ENCODE data around the gene OST4. TPM values are rescaled to one million over a fixed set of nuclear protein-coding genes. Genes with fewer than 3 reads are reported as not detected.

The OST4 gene
- total RNA-seq, 1 experiment from 2014 or later = 258 TPM

DNA sequence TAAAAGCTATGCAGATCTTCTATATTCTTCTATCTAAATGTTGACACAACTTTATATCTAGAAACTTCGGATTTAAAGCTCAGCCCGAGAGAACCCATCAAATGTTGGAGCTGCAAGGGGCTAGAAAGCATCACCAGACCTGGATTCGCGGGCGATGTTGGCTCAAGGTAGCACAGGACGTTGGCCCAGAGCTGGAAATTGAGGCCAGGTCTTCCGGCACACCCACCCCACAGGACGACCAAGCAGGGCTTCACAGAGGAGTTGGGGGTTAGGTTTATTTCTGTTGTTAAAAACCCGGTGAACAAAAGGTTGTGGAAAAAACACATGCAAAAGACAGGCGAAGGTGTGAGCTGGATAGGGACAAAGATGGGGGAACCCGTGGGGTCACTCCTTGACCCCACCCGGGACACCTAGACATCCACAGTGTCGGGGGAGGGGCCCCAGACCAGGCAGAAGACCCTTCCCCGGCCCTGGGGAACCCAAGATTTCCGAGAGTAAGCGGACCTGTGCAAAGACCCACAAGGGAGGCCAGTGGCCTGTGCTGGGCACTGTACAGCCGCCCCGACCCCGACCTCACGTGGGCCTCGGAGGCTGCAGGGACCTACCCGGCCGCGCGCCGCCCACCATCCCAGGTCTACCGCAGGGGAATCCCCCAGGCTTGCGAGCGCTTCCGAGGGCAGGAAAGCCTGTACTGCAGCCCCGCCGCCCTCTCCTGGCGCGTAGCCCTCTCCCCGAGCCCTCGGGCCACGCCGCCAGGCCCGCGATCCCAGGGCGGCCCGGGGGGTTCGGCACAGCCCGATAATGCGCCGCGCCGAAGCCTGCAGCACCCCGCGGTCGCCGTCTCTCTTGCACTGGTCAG lies 21.8 kb downstream of the OST4 start:
- Histone ChIP-seq H2AFZ (ENCODE audit: low read length) (peak overlapping the region; percentile 79), H3K9ac (ENCODE audit: low read length) (peak overlapping the region; percentile 61), H3K79me2 (ENCODE audit: low read length) (no peaks in the 10 kb centered on the region), H3K4me1 (ENCODE audit: insufficient read depth, low read length) (peaks cover 17% of the 10 kb centered on the region), H3K9me2 (replicated peaks; ENCODE audit: low read length) (no peaks in the 10 kb centered on the region), H3K27me3 (ENCODE audit: low read length) (no peaks in the 10 kb centered on the region), H3K4me2 (ENCODE audit: low read length) (peak overlapping the region; percentile 94), H3K4me3 (ENCODE audit: low read length) (peak overlapping the region; percentile 77), H3K9me3 (ENCODE audit: low read length) (no peaks in the 10 kb centered on the region), H4K20me1 (ENCODE audit: low read length) (no peaks in the 10 kb centered on the region), H3K27ac (ENCODE audit: low read length) (peak overlapping the region; percentile 33), H3K36me3 (ENCODE audit: low read depth, low read length) (no peaks in the 10 kb centered on the region), H3F3A (ENCODE audit: low read length, unreplicated experiment) (no peaks in the 10 kb centered on the region)
- ATAC-seq (peak; percentile 4), DNase-seq (no peak)
- POLR2A ChIA-PET (ENCODE audit: unreplicated experiment) = no interaction called here
- BruUV-seq (replicated peaks) = no TSS peak
- no peak for TF ChIP-seq EZH2 (IDR thresholded peaks at IDR 0.05; ENCODE audit: low read length, unreplicated experiment)
- TF ChIP-seq, protein P1, sequence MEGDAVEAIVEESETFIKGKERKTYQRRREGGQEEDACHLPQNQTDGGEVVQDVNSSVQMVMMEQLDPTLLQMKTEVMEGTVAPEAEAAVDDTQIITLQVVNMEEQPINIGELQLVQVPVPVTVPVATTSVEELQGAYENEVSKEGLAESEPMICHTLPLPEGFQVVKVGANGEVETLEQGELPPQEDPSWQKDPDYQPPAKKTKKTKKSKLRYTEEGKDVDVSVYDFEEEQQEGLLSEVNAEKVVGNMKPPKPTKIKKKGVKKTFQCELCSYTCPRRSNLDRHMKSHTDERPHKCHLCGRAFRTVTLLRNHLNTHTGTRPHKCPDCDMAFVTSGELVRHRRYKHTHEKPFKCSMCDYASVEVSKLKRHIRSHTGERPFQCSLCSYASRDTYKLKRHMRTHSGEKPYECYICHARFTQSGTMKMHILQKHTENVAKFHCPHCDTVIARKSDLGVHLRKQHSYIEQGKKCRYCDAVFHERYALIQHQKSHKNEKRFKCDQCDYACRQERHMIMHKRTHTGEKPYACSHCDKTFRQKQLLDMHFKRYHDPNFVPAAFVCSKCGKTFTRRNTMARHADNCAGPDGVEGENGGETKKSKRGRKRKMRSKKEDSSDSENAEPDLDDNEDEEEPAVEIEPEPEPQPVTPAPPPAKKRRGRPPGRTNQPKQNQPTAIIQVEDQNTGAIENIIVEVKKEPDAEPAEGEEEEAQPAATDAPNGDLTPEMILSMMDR (conservative IDR thresholded peaks at IDR 0.05; ENCODE audit: low read depth, low read length) = no peak
- no peak for TF ChIP-seq EZH2phosphoT487 (IDR thresholded peaks at IDR 0.05; ENCODE audit: borderline replicate concordance, low read length)
- CTCF ChIA-PET = interaction anchor here (0.6 to 0.9 kb wide), 2 partner anchors 88 kb away, joined by 3 to 4 read pairs; no protein-coding TSS in a partner anchor
- intact Hi-C loops (cut with micrococcal nuclease) = loop anchor here (1.0 to 2.0 kb wide), 3 partner anchors 17 to 88 kb away; partner anchors contain the start of gene TMEM214

DNA sequence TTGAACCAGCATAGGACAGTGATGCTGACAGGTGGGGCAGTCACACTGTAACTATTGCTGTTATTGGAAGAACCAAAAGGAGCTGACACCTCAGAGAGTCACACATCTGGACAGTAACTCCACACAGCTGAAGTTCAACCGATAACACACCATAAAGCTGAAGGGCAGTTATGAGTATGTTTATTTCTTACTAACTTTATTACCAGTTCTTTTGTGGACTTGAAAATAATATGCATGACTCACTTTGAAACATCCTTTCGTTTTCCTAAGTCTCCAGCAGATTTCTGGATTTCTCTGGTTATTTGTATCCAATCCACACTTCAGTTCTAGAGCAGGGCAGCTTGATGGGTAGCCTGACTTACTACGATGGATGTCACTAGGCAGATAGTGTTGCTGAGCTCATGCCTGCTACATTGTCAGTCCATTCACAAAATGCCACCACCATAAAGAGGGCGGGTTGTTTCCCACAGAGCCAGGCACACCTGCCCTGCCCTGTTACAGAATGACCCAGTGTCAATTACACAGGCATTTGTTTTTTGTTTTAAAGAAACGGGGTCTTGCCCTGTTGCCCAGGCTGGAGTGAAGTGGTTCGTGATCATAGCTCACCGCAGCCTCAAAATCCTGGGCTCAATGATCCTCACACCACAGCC lies 28.3 kb downstream of the OST4 start:
- intact Hi-C loops (cut with micrococcal nuclease) = no loop called here

More for the DNA sequence above, 28.3 kb downstream of the OST4 start:
- CTCF ChIA-PET = no interaction called here
- H3K27me3 ChIP-seq (ENCODE audit: low read length) = no peaks in the 10 kb centered on the region
- H3K9me3 ChIP-seq (ENCODE audit: low read length) = no peaks in the 10 kb centered on the region
- ATAC-seq = peak; percentile 73
- H3K4me3 ChIP-seq (ENCODE audit: low read length) = no peak overlapping the region
- H3K4me2 ChIP-seq (ENCODE audit: low read length) = no peak overlapping the region
- no peaks in the 10 kb centered on the region for H3K9me2 ChIP-seq (replicated peaks; ENCODE audit: low read length)
- POLR2A ChIA-PET (ENCODE audit: unreplicated experiment) = interaction anchor here (0.6 kb wide), 1 partner anchor 13 kb away, joined by 5 read pairs; no protein-coding TSS in a partner anchor
- DNase-seq = no peak
- H3K79me2 ChIP-seq (ENCODE audit: low read length) = no peaks in the 10 kb centered on the region
- peaks cover 30% of the 10 kb centered on the region for H3K36me3 ChIP-seq (ENCODE audit: low read depth, low read length)
- no peak overlapping the region for H3K9ac ChIP-seq (ENCODE audit: low read length)
- H3K27ac ChIP-seq (ENCODE audit: low read length) = no peak overlapping the region
- no peaks in the 10 kb centered on the region for H4K20me1 ChIP-seq (ENCODE audit: low read length)
- H3K4me1 ChIP-seq (ENCODE audit: insufficient read depth, low read length) = no peaks in the 10 kb centered on the region
- no TSS peak for BruUV-seq (replicated peaks)
- TF ChIP-seq, protein P1 (conservative IDR thresholded peaks at IDR 0.05; ENCODE audit: low read depth, low read length) = no peak
- TF ChIP-seq EZH2phosphoT487 (IDR thresholded peaks at IDR 0.05; ENCODE audit: borderline replicate concordance, low read length) = no peak
- no peak for TF ChIP-seq EZH2 (IDR thresholded peaks at IDR 0.05; ENCODE audit: low read length, unreplicated experiment)
- H2AFZ ChIP-seq (ENCODE audit: low read length) = no peak overlapping the region
- no peaks in the 10 kb centered on the region for H3F3A ChIP-seq (ENCODE audit: low read length, unreplicated experiment)

Data from PC-3 (cell line).